Suppressor macrophage treated with lipopolysaccharide for 4 hours (primary cell): ENCODE results near the gene CYP3A7.
"Not testable (repeated sequence)": the region's sequence is repeated elsewhere in the genome, so short reads cannot be mapped to it uniquely, and the experiment has no call there.

ENCODE experiments used
- DNase-seq: peaks from one replicate; pipeline ENCODE4 v3.0.0-alpha.2; 2020

The CYP3A7 gene

GRCh38 chr7:99698867-99699730 lies 35.9 kb downstream of the CYP3A7 start:
- DNase-seq, result not testable (repeated sequence)

- no peak for DNase-seq
Measured at GRCh38 chr7:99694912-99695304, 40.1 kb downstream of the CYP3A7 start.

GRCh38 chr7:99694201-99694911 lies 40.6 kb downstream of the CYP3A7 start:
- DNase-seq, result no peak

GRCh38 chr7:99693427-99694200 lies 41.4 kb downstream of the CYP3A7 start:
- no peak for DNase-seq

- no peak for DNase-seq
Measured at GRCh38 chr7:99693100-99693426, 41.9 kb downstream of the CYP3A7 start.

DNA sequence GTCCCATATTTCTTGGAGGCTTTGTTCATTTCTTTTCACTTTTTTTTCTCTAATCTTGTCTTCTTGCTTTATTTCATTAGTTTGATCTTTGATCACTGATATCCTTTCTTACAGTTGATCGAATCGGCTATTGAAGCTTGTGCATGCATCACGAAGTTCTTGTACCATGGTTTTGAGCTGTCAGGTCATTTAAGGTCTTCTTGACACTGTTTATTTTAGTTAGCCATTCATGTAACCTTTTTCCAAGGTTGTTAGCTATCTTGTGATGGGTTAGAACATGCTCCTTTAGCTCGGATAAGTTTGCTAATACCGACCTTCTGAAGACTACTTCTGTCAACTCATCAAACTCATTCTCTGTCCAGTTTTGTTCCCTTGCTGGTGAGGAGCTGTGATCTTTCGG lies 42.4 kb downstream of the CYP3A7 start:
- DNase-seq, result not testable (repeated sequence)

DNA sequence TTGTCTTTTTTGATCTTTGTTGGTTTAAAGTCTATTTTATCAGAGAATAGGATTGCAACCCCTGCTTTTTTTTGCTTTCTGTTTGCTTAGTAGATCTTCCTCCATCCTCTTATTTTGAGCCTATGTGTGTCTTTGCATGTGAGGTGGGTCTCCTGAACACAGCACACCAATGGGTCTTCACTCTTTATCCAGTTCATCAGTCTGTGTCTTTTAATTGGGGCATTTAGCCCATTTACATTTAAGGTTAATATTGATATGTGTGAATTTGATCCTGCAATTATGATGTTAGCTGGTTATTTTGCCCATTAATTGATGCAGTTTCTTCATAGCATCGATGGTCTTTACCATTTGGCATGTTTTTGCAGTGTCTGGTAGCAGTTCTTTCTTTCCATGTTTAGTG lies 43.3 kb downstream of the CYP3A7 start:
- DNase-seq, result not testable (repeated sequence)

GRCh38 chr7:99690918-99691317 lies 44.1 kb downstream of the CYP3A7 start:
- DNase-seq, result not testable (repeated sequence)

DNA sequence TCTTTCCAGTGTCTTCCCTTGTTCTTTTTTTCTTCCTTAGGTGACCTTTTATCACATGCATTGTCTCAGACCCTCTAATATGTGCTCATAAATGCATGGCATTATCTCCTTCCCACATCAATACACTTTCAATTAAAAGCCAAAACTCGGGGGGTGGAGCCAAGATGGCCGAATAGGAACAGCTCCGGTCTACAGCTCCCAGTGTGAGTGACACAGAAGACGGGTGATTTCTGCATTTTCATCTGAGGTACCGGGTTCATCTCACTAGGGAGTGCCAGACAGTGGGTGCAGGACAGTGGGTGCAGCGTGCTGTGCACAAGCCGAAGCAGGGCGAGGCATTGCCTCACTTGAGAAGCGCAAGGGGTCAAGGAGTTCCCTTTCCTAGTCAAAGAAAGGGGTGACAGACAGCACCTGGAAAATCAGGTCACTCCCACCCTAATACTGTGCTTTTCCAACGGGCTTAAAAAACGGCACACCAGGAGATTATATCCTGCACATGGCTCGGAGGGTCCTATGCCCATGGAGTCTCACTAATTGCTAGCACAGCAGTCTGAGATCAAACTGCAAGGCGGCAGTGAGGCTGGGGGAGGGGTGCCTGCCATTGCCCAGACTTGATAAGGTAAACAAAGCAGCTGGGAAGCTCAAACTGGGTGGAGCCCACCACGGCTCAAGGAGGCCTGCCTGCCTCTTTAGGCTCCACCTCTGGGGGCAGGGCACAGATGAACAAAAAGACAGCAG lies 49.0 kb downstream of the CYP3A7 start:
- DNase-seq, result not testable (repeated sequence)

GRCh38 chr7:99685129-99685758 lies 49.8 kb downstream of the CYP3A7 start:
- DNase-seq, result no peak

DNA sequence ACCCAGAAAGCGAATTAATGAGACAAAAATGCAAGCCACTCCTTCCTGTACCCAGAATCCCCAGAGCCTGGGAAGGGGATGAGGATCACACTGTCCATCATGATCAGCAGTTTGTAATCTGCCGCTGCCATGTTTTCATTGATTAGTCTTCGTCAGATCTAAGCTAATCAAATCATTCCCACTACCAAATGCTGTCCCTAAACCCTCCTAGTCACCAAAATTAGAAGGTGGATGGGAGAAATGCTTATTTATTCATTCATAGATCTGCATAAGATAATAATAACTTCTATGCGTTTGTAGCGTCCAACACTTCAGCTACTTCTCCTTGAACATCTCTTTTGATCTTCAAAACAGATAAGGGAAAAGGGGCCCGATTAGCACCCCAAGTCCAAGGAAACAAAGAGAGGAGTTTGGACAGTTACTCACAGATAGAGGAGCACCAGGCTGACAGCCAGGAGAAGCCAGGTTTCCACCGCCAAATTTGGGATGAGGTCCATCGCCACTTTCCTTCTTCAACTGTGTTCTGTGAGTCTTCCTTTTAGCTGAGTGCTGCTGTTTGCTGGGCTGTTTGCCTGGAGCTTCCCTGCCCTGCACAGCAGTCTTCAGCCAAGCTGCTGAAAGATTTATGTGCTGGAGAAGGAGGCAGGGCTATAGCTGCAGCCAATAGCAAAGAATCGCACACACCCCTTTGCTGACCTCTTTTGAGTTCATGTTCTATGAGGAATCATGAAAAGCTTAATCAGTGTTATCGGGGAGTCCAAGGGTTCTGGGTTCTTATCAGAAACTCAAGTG lies 55.4 kb downstream of the CYP3A7 start, which contains the start of gene CYP3A5:
Gene CYP3A5, minus strand, starts transcription at position 597 of the 792 bp plus-strand sequence. Its CDS starts 100 bp downstream, at position 497.
- DNase-seq, result no peak

GRCh38 chr7:99679032-99679399 lies 56.0 kb downstream of the CYP3A7 start:
- peak; percentile 16 for DNase-seq

- DNase-seq, result no peak
Measured at GRCh38 chr7:99677648-99678045, 57.3 kb downstream of the CYP3A7 start.

- DNase-seq, result no peak
Measured at GRCh38 chr7:99677013-99677647, 57.9 kb downstream of the CYP3A7 start.

GRCh38 chr7:99674995-99675742 lies 59.8 kb downstream of the CYP3A7 start:
- no peak for DNase-seq

DNA sequence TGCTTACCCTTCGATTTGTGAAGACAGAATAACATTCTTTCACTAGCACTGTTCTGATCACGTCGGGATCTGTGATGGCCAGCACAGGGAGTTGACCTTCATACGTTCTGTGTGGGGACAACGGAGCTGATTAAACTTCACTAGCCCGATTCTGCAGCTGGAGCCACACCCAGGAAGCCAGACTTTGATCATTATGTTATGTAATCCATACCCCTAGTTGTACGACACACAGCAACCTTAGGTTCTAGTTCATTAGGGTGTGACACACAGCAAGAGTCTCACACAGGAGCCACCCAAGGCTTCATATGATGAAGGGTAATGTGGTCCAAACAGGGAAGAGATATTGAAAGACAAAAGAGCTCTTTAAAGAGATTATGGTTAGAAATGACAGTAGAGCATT lies 62.4 kb downstream of the CYP3A7 start:
- no peak for DNase-seq

DNA sequence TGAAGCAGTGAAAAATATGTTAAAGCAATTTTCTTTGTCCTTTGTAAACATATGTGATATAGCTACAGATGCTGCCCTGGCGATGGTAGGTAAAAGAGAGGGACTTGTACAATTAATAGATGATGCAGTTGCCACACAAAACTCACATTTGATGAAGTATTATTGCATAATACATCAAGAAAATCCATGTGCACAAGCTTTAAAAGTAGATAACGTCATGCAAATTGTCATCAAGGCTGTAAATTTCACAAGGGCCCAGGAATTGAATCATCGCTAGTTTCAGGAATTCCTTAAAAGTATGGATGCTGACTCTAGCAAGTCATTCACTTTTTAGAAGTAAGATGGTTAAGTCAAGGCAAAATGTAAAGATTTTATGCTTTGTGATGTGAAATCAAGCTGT lies 65.2 kb downstream of the CYP3A7 start:
- peak; percentile 22 for DNase-seq

- DNase-seq, result no peak
Measured at GRCh38 chr7:99668541-99668940, 66.5 kb downstream of the CYP3A7 start.

GRCh38 chr7:99667179-99667578 lies 67.8 kb downstream of the CYP3A7 start:
- DNase-seq, result no peak

DNA sequence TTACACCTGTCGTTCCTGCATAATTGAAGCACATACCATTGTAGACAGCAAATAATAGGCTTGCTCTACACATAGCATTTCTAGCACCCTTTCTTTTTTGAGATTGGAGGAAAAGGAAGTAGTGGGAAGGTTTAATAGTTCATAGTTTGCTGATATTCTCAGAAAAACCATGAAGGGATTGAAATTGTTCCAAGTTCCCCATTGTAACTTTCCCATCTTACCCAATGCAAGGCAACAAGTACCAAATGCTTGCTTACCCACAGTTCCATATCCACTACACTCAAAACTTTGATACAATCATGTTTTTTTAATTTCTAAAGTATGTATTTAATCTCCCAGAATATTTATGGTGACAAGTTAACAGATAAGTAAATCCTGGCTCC lies 69.0 kb downstream of the CYP3A7 start:
- peak; percentile 54 for DNase-seq
